CD4-positive, alpha-beta T cell treated with Interleukin-2 at 100 ng/mL for 4 hours (primary cell): Measurements from ENCODE around the gene SGPL1.
"Not testable (repeated sequence)": the region's sequence is repeated elsewhere in the genome, so short reads cannot be mapped to it uniquely, and the experiment has no call there.

Experiments used
- DNase-seq: peaks from one replicate; pipeline ENCODE4 v3.0.0-alpha.2; 2020; ENCODE audit warnings: low spot score

The SGPL1 gene, protein sequence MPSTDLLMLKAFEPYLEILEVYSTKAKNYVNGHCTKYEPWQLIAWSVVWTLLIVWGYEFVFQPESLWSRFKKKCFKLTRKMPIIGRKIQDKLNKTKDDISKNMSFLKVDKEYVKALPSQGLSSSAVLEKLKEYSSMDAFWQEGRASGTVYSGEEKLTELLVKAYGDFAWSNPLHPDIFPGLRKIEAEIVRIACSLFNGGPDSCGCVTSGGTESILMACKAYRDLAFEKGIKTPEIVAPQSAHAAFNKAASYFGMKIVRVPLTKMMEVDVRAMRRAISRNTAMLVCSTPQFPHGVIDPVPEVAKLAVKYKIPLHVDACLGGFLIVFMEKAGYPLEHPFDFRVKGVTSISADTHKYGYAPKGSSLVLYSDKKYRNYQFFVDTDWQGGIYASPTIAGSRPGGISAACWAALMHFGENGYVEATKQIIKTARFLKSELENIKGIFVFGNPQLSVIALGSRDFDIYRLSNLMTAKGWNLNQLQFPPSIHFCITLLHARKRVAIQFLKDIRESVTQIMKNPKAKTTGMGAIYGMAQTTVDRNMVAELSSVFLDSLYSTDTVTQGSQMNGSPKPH

GRCh38 chr10:70815504-70816219 lies at the start of gene SGPL1:
Gene SGPL1, plus strand, starts transcription at chr10:70815948. Its CDS starts 906 bp downstream, at chr10:70816854.
- DNase-seq: peak; percentile 85

GRCh38 chr10:70768026-70768685 lies 47.6 kb upstream of the SGPL1 start:
- DNase-seq: not testable (repeated sequence)

DNA sequence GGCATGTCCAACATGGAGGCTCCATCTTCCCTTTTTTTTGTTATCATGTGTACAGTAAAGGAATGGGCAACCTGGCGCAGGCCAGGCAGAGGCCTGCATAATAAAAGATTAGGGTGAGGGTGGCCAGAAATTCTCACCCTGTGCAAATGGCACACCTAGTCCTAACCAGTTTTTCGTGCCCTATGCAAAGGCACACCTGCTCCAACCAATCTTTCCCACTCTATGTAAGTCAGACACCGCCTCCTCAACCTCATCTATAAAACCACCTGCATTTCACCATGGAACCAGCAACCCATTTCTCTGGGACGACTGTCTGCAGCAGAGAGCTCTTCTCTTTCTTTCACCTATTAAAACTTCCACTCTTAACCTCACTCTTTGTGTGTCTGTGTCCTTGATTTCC lies 46.6 kb upstream of the SGPL1 start:
- no peak for DNase-seq

GRCh38 chr10:70770001-70770400 lies 45.7 kb upstream of the SGPL1 start:
- no peak for DNase-seq

DNA sequence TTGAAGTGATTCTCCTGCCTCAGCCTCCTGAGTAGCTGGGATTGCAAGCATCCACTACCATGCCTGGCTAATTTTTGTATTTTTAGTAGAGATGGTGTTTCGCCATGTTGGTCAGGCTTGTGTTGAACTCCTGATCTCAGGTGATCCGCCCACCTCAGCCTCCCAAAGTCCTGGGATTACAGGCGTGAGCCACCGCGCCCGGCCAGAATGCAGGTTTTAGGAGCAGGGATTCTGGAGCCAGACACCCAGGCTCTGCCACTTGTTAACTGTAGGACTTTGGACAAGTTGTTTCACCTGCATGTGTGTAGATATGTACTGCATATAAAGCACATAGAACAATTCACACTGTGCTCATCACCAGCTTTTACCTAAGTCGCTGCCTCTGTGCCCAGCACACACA lies 45.2 kb upstream of the SGPL1 start:
- not testable (repeated sequence) for DNase-seq

GRCh38 chr10:70771311-70772194 lies 44.2 kb upstream of the SGPL1 start:
- DNase-seq: no peak

GRCh38 chr10:70772627-70773026 lies 43.1 kb upstream of the SGPL1 start:
- DNase-seq: no peak

- no peak for DNase-seq
These were observed 42.3 kb upstream of the SGPL1 start for GRCh38 chr10:70773461-70773860.

DNA sequence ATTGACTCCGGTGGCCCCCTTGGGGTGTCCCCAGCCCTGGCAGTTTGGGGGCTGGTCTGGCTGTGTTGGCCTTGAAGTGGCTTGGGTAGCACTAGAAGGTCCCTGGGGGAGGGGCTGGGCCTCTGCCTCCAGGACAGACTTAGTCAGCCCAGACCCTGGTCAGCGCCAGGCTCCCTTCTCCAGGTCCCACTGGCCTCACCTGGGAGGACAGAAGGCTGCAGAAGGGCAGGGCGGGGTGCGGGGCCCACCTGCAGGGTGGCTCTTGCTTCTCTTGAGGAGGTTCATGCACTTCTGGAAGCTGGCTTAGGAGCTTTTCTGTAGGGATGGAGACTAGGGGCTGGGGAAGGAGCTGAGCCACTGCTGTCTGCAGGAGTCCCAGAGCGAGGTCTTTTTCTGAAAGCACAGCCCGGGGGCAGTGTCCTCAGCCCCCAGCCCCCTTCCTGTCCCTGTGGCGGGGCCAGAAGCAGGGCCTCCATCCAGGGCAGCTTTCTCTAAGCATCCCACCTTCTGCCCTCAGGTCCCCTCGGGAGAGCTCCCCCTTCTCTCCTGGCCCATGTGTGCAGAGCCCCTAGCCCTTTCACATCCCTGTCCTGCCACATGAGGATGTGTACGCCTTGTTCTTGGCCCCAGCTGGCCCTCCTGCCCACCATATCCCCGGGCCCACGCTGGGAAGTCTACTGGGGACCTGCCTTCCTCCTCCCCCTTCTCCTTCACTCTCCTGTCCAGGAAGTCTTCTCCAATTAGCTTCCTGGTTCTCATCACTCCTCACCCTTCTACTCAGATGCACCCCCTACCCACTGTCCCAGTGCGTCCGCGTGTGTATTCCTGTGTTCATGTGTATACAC lies 41.6 kb upstream of the SGPL1 start:
- DNase-seq: no peak

- no peak for DNase-seq
These were observed 40.7 kb upstream of the SGPL1 start for GRCh38 chr10:70774810-70775678.

GRCh38 chr10:70775679-70776454 lies 39.9 kb upstream of the SGPL1 start:
- DNase-seq: no peak

- no peak for DNase-seq
These were observed 39.2 kb upstream of the SGPL1 start for GRCh38 chr10:70776455-70777005.

DNA sequence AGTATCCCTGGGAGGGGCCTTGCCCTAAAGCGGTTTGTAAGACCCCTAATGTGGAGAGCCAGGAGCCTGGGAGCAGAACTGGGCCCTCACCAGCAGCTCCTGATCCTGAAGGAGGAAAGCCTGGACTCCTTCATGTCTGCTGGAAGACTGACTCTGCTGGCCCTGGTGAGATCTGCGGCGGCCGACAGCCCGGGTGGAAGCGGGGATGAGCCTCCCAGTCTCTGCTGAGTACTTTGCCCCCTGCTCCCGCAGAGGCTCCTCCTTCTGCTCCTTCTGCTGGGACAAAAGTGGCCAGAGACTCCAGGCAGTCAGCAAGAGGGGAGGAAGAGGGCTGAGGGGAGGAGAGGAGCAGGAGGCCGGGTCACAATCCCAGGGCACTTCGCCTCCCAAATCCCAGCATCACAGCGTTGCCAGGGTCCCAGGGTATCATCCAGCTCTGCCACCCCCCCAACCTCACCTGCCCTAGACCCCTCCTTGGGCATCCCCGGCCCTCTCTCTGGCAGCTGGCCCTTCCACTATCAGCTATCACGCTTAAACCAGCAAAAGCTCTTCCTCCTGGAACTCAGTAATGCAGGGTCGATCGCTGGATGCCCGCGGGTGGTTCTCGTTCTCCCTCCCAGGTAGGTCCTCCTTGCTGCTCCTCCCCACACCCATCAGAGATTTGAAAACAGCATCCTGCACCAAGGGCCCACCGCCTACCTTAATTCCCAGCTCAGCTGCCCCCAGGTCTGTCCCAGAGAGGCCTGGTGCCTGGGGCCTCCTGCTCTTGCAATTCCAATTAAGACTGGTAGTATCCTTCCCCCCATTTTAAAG lies 38.5 kb upstream of the SGPL1 start:
- DNase-seq: no peak

DNA sequence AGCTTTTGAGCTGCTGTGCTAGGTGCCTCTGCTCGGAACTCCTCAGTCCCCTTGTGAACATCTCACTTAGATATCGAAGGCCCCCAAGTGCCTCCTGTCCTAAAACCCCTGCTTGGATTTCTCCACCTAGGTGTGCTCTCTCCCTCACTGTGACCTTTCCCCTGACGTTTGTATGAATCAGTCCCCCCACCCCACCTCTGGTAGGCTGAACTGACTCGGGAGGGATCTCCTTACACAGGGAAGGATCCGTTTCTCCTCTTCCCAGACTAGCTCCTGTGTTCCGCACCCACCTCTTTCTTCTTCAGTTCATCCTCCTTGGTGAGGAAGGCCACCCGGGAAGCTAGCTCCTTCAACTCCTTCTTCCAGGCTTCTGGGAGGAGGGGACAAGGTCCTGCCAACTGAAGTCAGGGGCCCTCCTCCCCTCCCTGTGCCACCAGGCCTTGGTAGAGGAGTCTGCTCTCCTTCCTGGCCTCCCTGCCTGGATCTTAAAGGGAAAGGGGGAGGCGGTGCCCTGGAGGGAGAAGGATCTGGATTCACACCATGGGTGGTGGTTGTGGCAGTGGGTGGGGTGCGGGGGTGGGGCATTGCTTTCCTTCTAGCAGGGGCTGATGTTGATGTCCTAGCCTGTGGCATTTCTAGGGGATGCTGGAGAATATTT lies 37.4 kb upstream of the SGPL1 start:
- no peak for DNase-seq

DNA sequence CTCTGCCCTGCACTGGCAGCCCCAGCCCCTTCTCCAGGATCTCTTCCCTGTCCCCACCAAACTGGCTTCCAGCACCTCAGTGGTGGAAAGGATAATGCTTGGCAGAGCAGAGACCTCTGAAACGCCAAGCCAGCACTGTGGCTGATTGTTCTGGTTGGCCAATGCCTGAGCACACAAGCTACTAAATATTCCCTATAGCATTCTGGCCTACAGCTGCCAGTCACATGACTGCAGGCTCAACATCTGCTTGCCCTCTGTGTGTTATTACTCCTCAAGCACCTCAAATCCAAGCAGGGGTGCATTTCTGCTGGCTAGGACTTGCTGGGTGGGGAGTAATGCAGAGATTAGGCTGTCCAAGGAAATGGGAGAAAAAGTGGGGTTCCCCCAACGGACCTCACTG lies 36.7 kb upstream of the SGPL1 start:
- DNase-seq: no peak

DNA sequence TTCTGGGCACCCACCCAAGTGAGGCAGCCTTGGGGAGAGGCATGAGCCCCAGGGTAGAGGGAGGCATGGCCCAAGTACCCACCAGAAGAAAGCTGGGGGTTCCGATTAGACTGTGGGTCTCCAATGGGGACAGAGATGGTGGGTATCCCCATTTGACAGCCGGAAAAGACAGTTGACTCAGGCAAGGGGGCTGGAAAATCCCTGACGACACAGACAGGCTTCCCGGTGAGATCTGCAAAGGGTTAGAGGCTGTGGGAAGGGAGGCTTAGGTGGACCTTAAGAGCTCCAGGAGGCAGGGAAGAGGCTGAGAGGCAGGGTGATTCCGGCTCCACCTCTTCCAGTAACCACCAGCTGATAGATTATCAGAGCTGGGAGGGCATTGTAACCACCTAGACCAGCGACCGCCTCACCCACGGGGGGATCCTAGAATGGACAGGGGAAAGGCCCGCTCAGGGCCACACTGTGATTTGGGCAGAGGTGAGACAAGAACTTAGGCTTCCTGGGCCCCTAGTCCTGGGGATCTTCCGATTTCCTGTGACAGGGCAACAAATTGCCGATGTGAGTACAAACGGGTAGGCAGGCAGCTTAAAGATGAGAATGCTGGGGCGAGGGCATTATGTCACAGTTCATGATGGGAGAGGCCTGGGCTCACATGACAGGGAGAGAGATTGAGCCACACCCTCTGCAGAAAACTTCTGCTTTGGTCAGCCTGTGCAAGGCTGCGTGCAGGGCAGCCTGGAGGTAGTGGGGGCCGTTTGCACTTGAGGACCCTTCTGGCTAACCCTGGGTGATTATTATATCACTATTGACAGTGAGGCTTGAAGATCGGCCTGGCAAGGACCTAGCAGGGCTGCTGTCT lies 36.0 kb upstream of the SGPL1 start:
- DNase-seq: no peak
